KMS-11 (cell line): ENCODE measurements around the gene ANKRD10.

Experiments used
- H2AFZ ChIP-seq: fragments of 200-600 bp; sonication (generic); 2 replicates; pipeline ENCODE4 v1.6.1; 2016; ENCODE audit warnings: antibody characterized with exemption, mixed run types, low read depth
- H3K27ac ChIP-seq: fragments of 200-600 bp; sonication (generic); 2 replicates; pipeline ENCODE4 v1.6.1; 2016; ENCODE audit warnings: mild to moderate bottlenecking, mixed run types
- H3K27me3 ChIP-seq: fragments of 200-600 bp; sonication (generic); 2 replicates; pipeline ENCODE4 v1.6.1; 2017; ENCODE audit warnings: mild to moderate bottlenecking, low read depth, mixed run types, moderate library complexity; ENCODE audit not compliant: insufficient read depth
- H3K36me3 ChIP-seq: fragments of 200-600 bp; sonication (generic); 2 replicates; pipeline ENCODE4 v1.6.1; 2017; ENCODE audit warnings: mild to moderate bottlenecking, mixed run types; ENCODE audit not compliant: insufficient read depth
- H3K4me1 ChIP-seq: fragments of 200-600 bp; sonication (generic); 2 replicates; pipeline ENCODE4 v1.6.1; 2016; ENCODE audit warnings: mild to moderate bottlenecking, low read depth, mixed run types; ENCODE audit not compliant: poor library complexity, severe bottlenecking
- H3K4me2 ChIP-seq: fragments of 200-600 bp; sonication (generic); 2 replicates; pipeline ENCODE4 v1.7.0; 2016; ENCODE audit warnings: mild to moderate bottlenecking, mixed run types
- H3K4me3 ChIP-seq: fragments of 200-600 bp; sonication (generic); IDR thresholded peaks from 2 replicates; pipeline ENCODE4 v1.6.1; 2017; ENCODE audit warnings: low read depth, low read length, mixed read lengths; ENCODE audit not compliant: insufficient read depth
- H3K79me2 ChIP-seq: fragments of 200-600 bp; sonication (generic); 2 replicates; pipeline ENCODE4 v1.6.1; 2016; ENCODE audit warnings: low read depth, mixed run types; ENCODE audit not compliant: insufficient read depth
- H3K9ac ChIP-seq: fragments of 200-600 bp; sonication (generic); 2 replicates; pipeline ENCODE4 v1.6.1; 2016; ENCODE audit warnings: mild to moderate bottlenecking, mixed run types
- H4K20me1 ChIP-seq: fragments of 200-600 bp; sonication (generic); 2 replicates; pipeline ENCODE4 v1.6.1; 2016; ENCODE audit warnings: mild to moderate bottlenecking, mixed run types; ENCODE audit not compliant: insufficient read depth
- CTCF ChIP-seq: fragments of 200-600 bp; sonication (generic); conservative IDR thresholded peaks from 2 replicates; pipeline ENCODE4 v1.6.1; 2017; ENCODE audit warnings: low read depth, mild to moderate bottlenecking, antibody characterized with exemption, low read length, moderate library complexity, mixed read lengths

The ANKRD10 gene

GRCh38 chr13:110882972-110883371 lies 31.9 kb downstream of the ANKRD10 start:
- no peak overlapping the region for H3K27ac ChIP-seq
- H3K4me2 ChIP-seq: no peak overlapping the region
- H3K9ac ChIP-seq: no peak overlapping the region
- H3K4me3 ChIP-seq: no peak overlapping the region
- TF ChIP-seq CTCF: no peak
- H4K20me1 ChIP-seq: no peaks in the 10 kb centered on the region
- no peaks in the 10 kb centered on the region for H3K36me3 ChIP-seq
- H3K79me2 ChIP-seq: no peaks in the 10 kb centered on the region
- H3K27me3 ChIP-seq: no peaks in the 10 kb centered on the region
- peaks cover 34% of the 10 kb centered on the region for H3K4me1 ChIP-seq
- H2AFZ ChIP-seq: no peak overlapping the region

GRCh38 chr13:110881839-110882627 lies 32.8 kb downstream of the ANKRD10 start:
- Histone ChIP-seq H3K4me1 (peaks cover 29% of the 10 kb centered on the region), H2AFZ (no peak overlapping the region), H3K4me3 (no peak overlapping the region), H3K4me2 (no peak overlapping the region), H3K27me3 (no peaks in the 10 kb centered on the region), H4K20me1 (no peaks in the 10 kb centered on the region), H3K79me2 (no peaks in the 10 kb centered on the region), H3K27ac (no peak overlapping the region), H3K36me3 (no peaks in the 10 kb centered on the region), H3K9ac (no peak overlapping the region)
- TF ChIP-seq CTCF: no peak

- Histone ChIP-seq H3K27ac (no peak overlapping the region), H3K9ac (no peak overlapping the region), H2AFZ (no peak overlapping the region), H4K20me1 (no peaks in the 10 kb centered on the region), H3K36me3 (no peaks in the 10 kb centered on the region), H3K4me2 (no peak overlapping the region), H3K79me2 (no peaks in the 10 kb centered on the region), H3K4me1 (peaks cover 25% of the 10 kb centered on the region), H3K4me3 (no peak overlapping the region), H3K27me3 (no peaks in the 10 kb centered on the region)
- TF ChIP-seq CTCF: no peak
Observed at GRCh38 chr13:110880627-110881026, 34.2 kb downstream of the ANKRD10 start.

DNA sequence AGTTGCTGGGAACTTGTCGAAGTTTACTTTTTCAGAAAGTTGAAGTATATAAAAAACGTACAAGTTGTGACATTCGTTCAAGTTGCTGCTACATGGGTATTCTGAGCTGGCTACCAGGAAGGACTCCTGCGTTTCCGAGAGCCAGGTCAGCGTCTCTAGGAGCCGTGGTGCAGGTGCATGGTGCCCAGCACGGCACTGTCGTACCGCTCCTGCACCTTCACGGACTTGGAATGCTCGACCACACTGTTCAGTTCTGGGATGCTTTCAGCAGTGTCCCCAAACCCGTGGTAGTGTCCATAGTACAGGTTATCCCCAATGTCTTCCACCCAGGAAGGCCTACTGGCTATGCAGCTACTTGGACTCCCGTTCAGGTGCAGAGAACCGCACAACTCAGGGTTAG lies 35.4 kb downstream of the ANKRD10 start:
- Histone ChIP-seq H3K9ac (no peak overlapping the region), H3K4me1 (peaks cover 15% of the 10 kb centered on the region), H3K4me2 (no peak overlapping the region), H3K27me3 (no peaks in the 10 kb centered on the region), H4K20me1 (no peaks in the 10 kb centered on the region), H2AFZ (no peak overlapping the region), H3K4me3 (no peak overlapping the region), H3K36me3 (no peaks in the 10 kb centered on the region), H3K27ac (no peak overlapping the region), H3K79me2 (no peaks in the 10 kb centered on the region)
- TF ChIP-seq CTCF: no peak
